Esophagus squamous epithelium (tissue), 5 donors: ENCODE measurements around the gene FBXO4. TPM values are rescaled to one million over a fixed set of nuclear protein-coding genes. Genes with fewer than 3 reads are reported as not detected.
A peak's percentile ranks its signal among the peaks of the same experiment; 100 is the strongest.

Source experiments
- DNase-seq: peaks from one replicate; lab custom pipeline; 2025; lab: John Stamatoyannopoulos, UW
- H3K27ac ChIP-seq, 4 donors: fragments of 200-600 bp; sonication (generic); one replicate each; pipeline ENCODE4 v1.5.1; 2016 to 2019; ENCODE audit warnings: mild to moderate bottlenecking in 1 of 4
- H3K27me3 ChIP-seq, 4 donors: fragments of 200-600 bp; sonication (generic); 1 replicate in 3 of 4; 2 replicates in 1 of 4; pipeline versions ENCODE4 v1.5.1 to v1.6.0; 2017 to 2021; ENCODE audit warnings: antibody characterized with exemption in 1 of 4
- H3K36me3 ChIP-seq, 3 donors: fragments of 200-600 bp; sonication (generic); one replicate each; pipeline ENCODE4 v1.5.1; 2016 to 2019
- H3K4me1 ChIP-seq, 3 donors: fragments of 200-600 bp; sonication (generic); one replicate each; pipeline ENCODE4 v1.5.1; 2017 to 2019
- H3K4me3 ChIP-seq, 4 donors: fragments of 200-600 bp; sonication (generic); 1 replicate in 3 of 4; 2 replicates in 1 of 4; pipeline ENCODE4 v1.5.1; 2016 to 2019; ENCODE audit warnings: mild to moderate bottlenecking in 2 of 4, moderate library complexity in 1 of 4
- H3K9me3 ChIP-seq, 3 donors: fragments of 200-600 bp; sonication (generic); one replicate each; pipeline ENCODE4 v1.5.1; 2016 to 2019
- CTCF ChIP-seq, 6 experiments: fragments of 450-650 bp in 4 of 6; fragments of 200-600 bp in 2 of 6; sonication (generic) in 2 of 6; IDR thresholded peaks; one replicate each; pipeline ENCODE4 v1.5.1; 2016 to 2019; ENCODE audit warnings: antibody characterized with exemption in 6 of 6, mild to moderate bottlenecking in 4 of 6, moderate library complexity in 4 of 6
- POLR2A ChIP-seq, 4 donors: fragments of 450-650 bp; IDR thresholded peaks; one replicate each; pipeline ENCODE4 v1.6.1; 2017; ENCODE audit warnings: antibody characterized with exemption in 4 of 4, mild to moderate bottlenecking in 4 of 4, moderate library complexity in 3 of 4
- WGBS, 2 donors: methylation state at CpG; one replicate each; pipeline ENCODE4 v1.1.5; 2018; 5-methylcytosine and 5-hydroxymethylcytosine counted together
- intact Hi-C: fragments of 100-400 bp; cut with DNase I; formaldehyde crosslinking; loops from one replicate; pipeline ENCODE4 v1.15.0; 2022
- total RNA-seq, 4 donors: library from RNA; depleted of rRNA; stranded (reverse); fragments of >200 nt; gene quantifications; one replicate each; pipeline ENCODE4 v1.1.0, GENCODE V29; 2016
- donor health status: DM: yes; HTN: yes; CAD: no.

Gene FBXO4
- total RNA-seq, 4 donors from 2014 or later, result 2.4 to 10.9 (median 7.4) TPM

- intact Hi-C loops, result no loop called here
- H3K36me3 ChIP-seq, result peaks cover 0 to 17% (median 14%) of the 10 kb centered on the region in 3 donors
- H3K4me1 ChIP-seq, result peaks cover 0 to 32% (median 12%) of the 10 kb centered on the region in 3 donors
- WGBS, 2 donors, result 0 to 1% methylated on average over 21 to 46 of the region's 55 CpGs
- peak within 1 kb of the TSS; percentile 79 to 97 (median 88) for H3K4me3 ChIP-seq
- H3K27me3 ChIP-seq, result peaks cover 0 to 9% (median 0%) of the 10 kb centered on the region in 4 donors
- peak in 3 of 4 donors; percentile 77 to 85 (median 79) for TF ChIP-seq POLR2A (IDR thresholded peaks at IDR 0.05)
- TF ChIP-seq CTCF (IDR thresholded peaks at IDR 0.05), result peak in 1 of 6 experiments; percentile 30
- DNase-seq, result peak; percentile 95
- H3K9me3 ChIP-seq, result no peaks in the 10 kb centered on the region
- H3K27ac ChIP-seq, result peak within 1 kb of the TSS; percentile 94 to 97 (median 96)
Measured at GRCh38 chr5:41903892-41904799, 20.9 kb upstream of the FBXO4 start, which contains the start of gene RIMOC1. TSS of gene RIMOC1 (plus strand) at chr5:41904344. CDS start at chr5:41904368, 24 bp downstream.

DNA sequence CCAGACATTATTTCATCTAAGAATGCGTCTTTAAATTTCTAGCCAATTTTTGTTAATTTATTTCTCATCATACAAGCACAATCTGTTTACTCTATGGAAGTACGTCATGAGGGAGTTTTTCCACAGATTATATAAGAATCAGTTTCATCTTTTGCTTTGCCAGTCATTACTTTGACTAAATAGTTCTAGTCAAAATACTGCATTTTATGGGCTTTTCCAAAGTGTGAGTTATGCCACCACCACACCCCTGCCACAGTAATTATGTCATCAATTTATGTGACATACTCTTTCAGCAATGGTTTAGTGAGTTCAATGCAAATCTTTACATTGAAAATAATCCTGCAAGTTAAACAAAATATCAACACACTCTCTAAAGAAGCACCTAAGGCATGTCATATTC, 18.9 kb upstream of the FBXO4 start:
- intact Hi-C loops, result no loop called here
- DNase-seq, result no peak
- Histone ChIP-seq H3K4me1 (peaks cover 0 to 32% (median 12%) of the 10 kb centered on the region in 3 donors), H3K27me3 (no peaks in the 10 kb centered on the region), H3K4me3 (no peak overlapping the region), H3K9me3 (no peaks in the 10 kb centered on the region), H3K36me3 (peaks cover 0 to 37% (median 15%) of the 10 kb centered on the region in 3 donors), H3K27ac (no peak overlapping the region)
- WGBS, 2 donors, result 70 to 94% methylated on average over 2 of the region's 2 CpGs
- TF ChIP-seq POLR2A (IDR thresholded peaks at IDR 0.05), result no peak
- TF ChIP-seq CTCF (IDR thresholded peaks at IDR 0.05), result no peak

GRCh38 chr5:41908374-41909079, 16.6 kb upstream of the FBXO4 start:
- H3K4me1 ChIP-seq, result peaks cover 0 to 28% (median 12%) of the 10 kb centered on the region in 3 donors
- no peak overlapping the region for H3K4me3 ChIP-seq
- intact Hi-C loops, result no loop called here
- no peak for DNase-seq
- H3K36me3 ChIP-seq, result peaks cover 0 to 61% (median 32%) of the 10 kb centered on the region in 3 donors
- TF ChIP-seq POLR2A (IDR thresholded peaks at IDR 0.05) (no peak), CTCF (IDR thresholded peaks at IDR 0.05) (no peak)
- no peaks in the 10 kb centered on the region for H3K27me3 ChIP-seq
- 77 to 80% methylated on average over 4 of the region's 4 CpGs for WGBS, 2 donors
- no peak overlapping the region for H3K27ac ChIP-seq
- H3K9me3 ChIP-seq, result no peaks in the 10 kb centered on the region

- WGBS, 2 donors, result 62 to 85% methylated on average over 2 of the region's 2 CpGs
- no peak overlapping the region for H3K4me3 ChIP-seq
- intact Hi-C loops, result no loop called here
- peaks cover 0 to 14% (median 0%) of the 10 kb centered on the region in 3 donors for H3K4me1 ChIP-seq
- TF ChIP-seq CTCF (IDR thresholded peaks at IDR 0.05), result no peak
- no peak for TF ChIP-seq POLR2A (IDR thresholded peaks at IDR 0.05)
- no peak overlapping the region for H3K27ac ChIP-seq
- H3K36me3 ChIP-seq, result peaks cover 0 to 79% (median 10%) of the 10 kb centered on the region in 3 donors
- H3K27me3 ChIP-seq, result no peaks in the 10 kb centered on the region
- no peaks in the 10 kb centered on the region for H3K9me3 ChIP-seq
- no peak for DNase-seq
Measured at GRCh38 chr5:41918105-41918504, 7.0 kb upstream of the FBXO4 start.
